Activated CD8-positive, alpha-beta T cell treated with anti-CD3 and anti-CD28 coated beads, Interleukin-2, amount 10 ng/mL, durations not matched to agents 7 days and 5 days (primary cell): Measurements from ENCODE around the gene RNF41. TPM values are rescaled to one million over a fixed set of nuclear protein-coding genes. Genes with fewer than 3 reads are reported as not detected.
"Not testable (repeated sequence)": the region's sequence is repeated elsewhere in the genome, so short reads cannot be mapped to it uniquely, and the experiment has no call there.

ENCODE experiments used
- ATAC-seq: fragments of 150-1000 bp; cut with Tn5 transposase; one replicate; pipeline ENCODE4 v1.10.0; 2021; ENCODE audit warnings: moderate library complexity
- CTCF ChIA-PET: fragments of 350-600 bp; sonication (Branson Sonifier 250); formaldehyde crosslinking; loops from one replicate; lab custom pipeline; 2021; ENCODE audit warnings: antibody characterized with exemption; lab: Charles Lee
- POLR2A ChIA-PET: fragments of 350-600 bp; sonication (Branson Sonifier 250); formaldehyde crosslinking; loops from one replicate; lab custom pipeline; 2021; ENCODE audit warnings: antibody characterized with exemption; lab: Charles Lee
- DNase-seq: peaks from one replicate; pipeline ENCODE4 v3.0.0-alpha.2; 2020
- H3K27ac Mint-ChIP-seq: one replicate; pipeline ENCODE4 v1.8.0; 2021; ENCODE audit warnings: mild to moderate bottlenecking, mixed read lengths
- H3K27me3 Mint-ChIP-seq: one replicate; pipeline ENCODE4 v1.8.0; 2021; ENCODE audit warnings: low read depth, mixed read lengths
- H3K36me3 Mint-ChIP-seq: one replicate; pipeline ENCODE4 v1.8.0; 2021; ENCODE audit warnings: low read depth, mixed read lengths
- H3K4me1 Mint-ChIP-seq: one replicate; pipeline ENCODE4 v1.8.0; 2021; ENCODE audit warnings: low read depth, mixed read lengths
- H3K4me3 Mint-ChIP-seq: one replicate; pipeline ENCODE4 v1.8.0; 2021; ENCODE audit warnings: mild to moderate bottlenecking, mixed read lengths
- H3K9me3 Mint-ChIP-seq: one replicate; pipeline ENCODE4 v1.8.0; 2022; ENCODE audit warnings: mixed read lengths; ENCODE audit not compliant: insufficient read depth
- total RNA-seq, 2 experiments: library from RNA; stranded (reverse); gene quantifications; one replicate each; pipeline ENCODE4 v1.2.3, GENCODE V29; 2021

RNF41 gene
- total RNA-seq, 2 experiments from 2014 or later: 27.9 to 32.9 TPM

- ATAC-seq (peak; percentile 3), DNase-seq (peak; percentile 52)
- peak overlapping the region; percentile 90 for H3K4me3 Mint-ChIP-seq
- H3K36me3 Mint-ChIP-seq: peaks cover 76% of the 10 kb centered on the region
- H3K27me3 Mint-ChIP-seq: no peaks in the 10 kb centered on the region
- peaks cover 58% of the 10 kb centered on the region for H3K4me1 Mint-ChIP-seq
- ChIA-PET CTCF (interaction anchor here (1.0 to 8.3 kb wide), 5 partner anchors 16 to 40 kb away, joined by 3 to 74 read pairs (median 20); partner anchors contain the start of genes ESYT1, SMARCC2 and ZC3H10), POLR2A (interaction anchor here (0.9 to 6.6 kb wide), 9 partner anchors 9 to 470 kb away, joined by 3 to 77 read pairs (median 6); partner anchors contain the start of genes ESYT1, SMARCC2 and ZC3H10)
- peak overlapping the region; percentile 96 for H3K27ac Mint-ChIP-seq
- no peaks in the 10 kb centered on the region for H3K9me3 Mint-ChIP-seq
These were observed 62.7 kb downstream of the RNF41 start for GRCh38 chr12:56158926-56159461.

- Mint-ChIP-seq H3K4me1 (peaks cover 61% of the 10 kb centered on the region), H3K4me3 (peak within 1 kb of the TSS; percentile 90), H3K27me3 (no peaks in the 10 kb centered on the region), H3K9me3 (no peaks in the 10 kb centered on the region), H3K27ac (peak within 1 kb of the TSS; percentile 96), H3K36me3 (peaks cover 69% of the 10 kb centered on the region)
- CTCF ChIA-PET: interaction anchor here (0.6 to 8.3 kb wide), 6 partner anchors 17 to 205 kb away, joined by 3 to 74 read pairs (median 14); partner anchors contain the start of genes ESYT1, SMARCC2 and ZC3H10
- ATAC-seq (peak; percentile 83), DNase-seq (peak; percentile 97)
- POLR2A ChIA-PET: interaction anchor here (0.6 to 6.6 kb wide), 15 partner anchors 10 to 471 kb away, joined by 3 to 77 read pairs (median 3); partner anchors contain the start of genes ESYT1, SMARCC2 and ZC3H10
These were observed 63.4 kb downstream of the RNF41 start, which contains the start of gene MYL6 for GRCh38 chr12:56158029-56158925. TSS of gene MYL6 (plus strand) at chr12:56158359. CDS start at chr12:56158402, 43 bp downstream.

GRCh38 chr12:56157201-56158028 lies 64.3 kb downstream of the RNF41 start:
- ChIA-PET CTCF (interaction anchor here (1.1 to 8.3 kb wide), 4 partner anchors 29 to 39 kb away, joined by 4 to 74 read pairs (median 32); partner anchors contain the start of genes ESYT1, SMARCC2 and ZC3H10), POLR2A (interaction anchor here (0.7 to 6.6 kb wide), 8 partner anchors 9 to 294 kb away, joined by 3 to 77 read pairs (median 4); partner anchors contain the start of genes ESYT1, SMARCC2 and ZC3H10)
- H3K4me1 Mint-ChIP-seq: peaks cover 68% of the 10 kb centered on the region
- ATAC-seq: peak; percentile 53
- peak overlapping the region; percentile 90 for H3K4me3 Mint-ChIP-seq
- peak overlapping the region; percentile 96 for H3K27ac Mint-ChIP-seq
- H3K36me3 Mint-ChIP-seq: peaks cover 62% of the 10 kb centered on the region
- no peaks in the 10 kb centered on the region for H3K9me3 Mint-ChIP-seq
- H3K27me3 Mint-ChIP-seq: no peaks in the 10 kb centered on the region
- DNase-seq: peak; percentile 80

- H3K9me3 Mint-ChIP-seq, ATAC-seq, H3K27me3 Mint-ChIP-seq, DNase-seq: not testable (repeated sequence)
- ChIA-PET POLR2A (interaction anchor here (0.8 kb wide), 1 partner anchor 30 kb away, joined by 3 read pairs; no protein-coding TSS in a partner anchor), CTCF (interaction anchor here (1.1 to 2.6 kb wide), 2 partner anchors 28 to 39 kb away, joined by 4 to 13 read pairs; partner anchors contain the start of genes ESYT1 and ZC3H10)
- H3K27ac Mint-ChIP-seq: peak overlapping the region; percentile 96
- peak overlapping the region; percentile 90 for H3K4me3 Mint-ChIP-seq
- peaks cover 69% of the 10 kb centered on the region for H3K4me1 Mint-ChIP-seq
- peaks cover 54% of the 10 kb centered on the region for H3K36me3 Mint-ChIP-seq
These were observed 65.1 kb downstream of the RNF41 start for GRCh38 chr12:56156464-56157200.

- no peaks in the 10 kb centered on the region for H3K9me3 Mint-ChIP-seq
- no peaks in the 10 kb centered on the region for H3K27me3 Mint-ChIP-seq
- DNase-seq (no peak), ATAC-seq (no peak)
- peak overlapping the region; percentile 30 for H3K4me3 Mint-ChIP-seq
- ChIA-PET CTCF (interaction anchor here (1.2 to 2.6 kb wide), 4 partner anchors 27 to 108 kb away, joined by 3 to 13 read pairs (median 8); partner anchors contain the start of genes ESYT1, SMARCC2 and ZC3H10), POLR2A (interaction anchor here (0.6 to 2.9 kb wide), 6 partner anchors 12 to 38 kb away, joined by 3 to 17 read pairs (median 6); partner anchors contain the start of genes ESYT1, SMARCC2 and ZC3H10)
- peaks cover 43% of the 10 kb centered on the region for H3K36me3 Mint-ChIP-seq
- H3K27ac Mint-ChIP-seq: peak overlapping the region; percentile 48
- H3K4me1 Mint-ChIP-seq: peaks cover 70% of the 10 kb centered on the region
These were observed 66.4 kb downstream of the RNF41 start for GRCh38 chr12:56155256-56155845.

- H3K27ac Mint-ChIP-seq: no peak overlapping the region
- ChIA-PET POLR2A (interaction anchor here (0.9 to 2.9 kb wide), 6 partner anchors 12 to 37 kb away, joined by 3 to 17 read pairs (median 6); partner anchors contain the start of genes ESYT1, SMARCC2 and ZC3H10), CTCF (interaction anchor here (1.2 to 2.6 kb wide), 4 partner anchors 26 to 108 kb away, joined by 3 to 13 read pairs (median 8); partner anchors contain the start of genes ESYT1, SMARCC2 and ZC3H10)
- H3K36me3 Mint-ChIP-seq: peaks cover 38% of the 10 kb centered on the region
- ATAC-seq (no peak), DNase-seq (no peak)
- peaks cover 68% of the 10 kb centered on the region for H3K4me1 Mint-ChIP-seq
- H3K9me3 Mint-ChIP-seq: no peaks in the 10 kb centered on the region
- no peaks in the 10 kb centered on the region for H3K27me3 Mint-ChIP-seq
- H3K4me3 Mint-ChIP-seq: no peak overlapping the region
These were observed 66.9 kb downstream of the RNF41 start for GRCh38 chr12:56154818-56155217.

GRCh38 chr12:56154246-56154771 lies 67.4 kb downstream of the RNF41 start:
- H3K27me3 Mint-ChIP-seq: no peaks in the 10 kb centered on the region
- no peak overlapping the region for H3K4me3 Mint-ChIP-seq
- no peaks in the 10 kb centered on the region for H3K9me3 Mint-ChIP-seq
- ChIA-PET POLR2A (interaction anchor here (1.0 to 2.9 kb wide), 5 partner anchors 11 to 37 kb away, joined by 3 to 17 read pairs (median 7); partner anchors contain the start of genes ESYT1 and ZC3H10), CTCF (interaction anchor here (1.5 to 1.6 kb wide), 2 partner anchors 35 to 36 kb away, joined by 5 to 12 read pairs; partner anchors contain the start of genes SMARCC2 and ZC3H10)
- peaks cover 66% of the 10 kb centered on the region for H3K4me1 Mint-ChIP-seq
- H3K36me3 Mint-ChIP-seq: peaks cover 36% of the 10 kb centered on the region
- DNase-seq (no peak), ATAC-seq (no peak)
- H3K27ac Mint-ChIP-seq: no peak overlapping the region

GRCh38 chr12:56153678-56154065 lies 68.0 kb downstream of the RNF41 start:
- Mint-ChIP-seq H3K27ac (peak overlapping the region; percentile 99), H3K36me3 (peaks cover 30% of the 10 kb centered on the region), H3K9me3 (no peaks in the 10 kb centered on the region), H3K4me1 (peaks cover 62% of the 10 kb centered on the region), H3K27me3 (no peaks in the 10 kb centered on the region), H3K4me3 (peak overlapping the region; percentile 92)
- no peak for ATAC-seq
- no peak for DNase-seq
- CTCF ChIA-PET: interaction anchor here (1.5 kb wide), 1 partner anchor 36 kb away, joined by 12 read pairs; the partner anchor contains the start of gene ZC3H10
- POLR2A ChIA-PET: interaction anchor here (0.5 to 2.9 kb wide), 6 partner anchors 13 to 70 kb away, joined by 3 to 17 read pairs (median 6); partner anchors contain the start of genes ESYT1 and ZC3H10
